SK-N-SH treated with all-trans-retinoic acid at 6 μM for 48 hours (cell line): Measurements from ENCODE around the gene AFAP1.

Experiments used
- ATAC-seq: fragments of 200-7000 bp; cut with Tn5 transposase; 3 replicates; pipeline ENCODE4 v1.9.1; 2020; ENCODE audit warnings: mild to moderate bottlenecking, moderate library complexity
- ARNTL ChIP-seq: fragments of 450-650 bp; formaldehyde crosslinking; IDR thresholded peaks from 2 replicates; pipeline ENCODE4 v1.5.0; 2020; ENCODE audit warnings: low read depth, mild to moderate bottlenecking, moderate library complexity, borderline replicate concordance
- CSDC2 ChIP-seq: fragments of 250-450 bp; sonication (Bioruptor Pico); IDR thresholded peaks from 2 replicates; pipeline ENCODE4 v1.5.0; 2020; ENCODE audit warnings: mild to moderate bottlenecking, moderate library complexity
- GLIS3 ChIP-seq: fragments of 250-450 bp; sonication (Bioruptor Pico); IDR thresholded peaks from 2 replicates; pipeline ENCODE4 v1.5.0; 2020; ENCODE audit warnings: mild to moderate bottlenecking, moderate library complexity
- ISL1 ChIP-seq: fragments of 250-450 bp; sonication (Bioruptor Pico); IDR thresholded peaks from 2 replicates; pipeline ENCODE4 v2.1.2; 2022; ENCODE audit warnings: mild to moderate bottlenecking, moderate library complexity
- OSR1 ChIP-seq: fragments of 250-450 bp; sonication (Bioruptor Pico); IDR thresholded peaks from 2 replicates; pipeline ENCODE4 v1.8.0; 2022; ENCODE audit warnings: moderate library complexity, mild to moderate bottlenecking, inconsistent platforms
- PPARA ChIP-seq: fragments of 250-450 bp; sonication (Bioruptor Pico); IDR thresholded peaks from 2 replicates; pipeline ENCODE4 v1.5.0; 2020; ENCODE audit warnings: mild to moderate bottlenecking, borderline replicate concordance
- RARB ChIP-seq: fragments of 250-450 bp; sonication (Bioruptor Pico); IDR thresholded peaks from 2 replicates; pipeline ENCODE4 v1.8.0; 2021; ENCODE audit warnings: mild to moderate bottlenecking, moderate library complexity
- SNAI2 ChIP-seq: fragments of 250-450 bp; sonication (Bioruptor Pico); IDR thresholded peaks from 2 replicates; pipeline ENCODE4 v1.5.0; 2020; ENCODE audit warnings: mild to moderate bottlenecking, moderate library complexity
- TCF4 ChIP-seq: fragments of 250-450 bp; sonication (Bioruptor Pico); IDR thresholded peaks from 2 replicates; pipeline ENCODE4 v1.8.0; 2021; ENCODE audit warnings: mild to moderate bottlenecking, moderate library complexity, borderline replicate concordance
- TOX ChIP-seq: fragments of 250-450 bp; sonication (Bioruptor Pico); IDR thresholded peaks from 2 replicates; pipeline ENCODE4 v1.8.0; 2021; ENCODE audit warnings: mild to moderate bottlenecking, moderate library complexity, borderline replicate concordance
- ZC3H10 ChIP-seq: fragments of 250-450 bp; sonication (Bioruptor Pico); IDR thresholded peaks from 2 replicates; pipeline ENCODE4 v1.5.1; 2021; ENCODE audit warnings: mild to moderate bottlenecking, moderate library complexity
- ZNF565 ChIP-seq: fragments of 450-650 bp; formaldehyde crosslinking; conservative IDR thresholded peaks from 2 replicates; pipeline ENCODE4 v1.5.0; 2020; ENCODE audit warnings: low read depth, mild to moderate bottlenecking, moderate library complexity
- ZNF70 ChIP-seq: fragments of 450-650 bp; formaldehyde crosslinking; IDR thresholded peaks from 2 replicates; pipeline ENCODE4 v1.5.0; 2020; ENCODE audit warnings: mild to moderate bottlenecking, moderate library complexity
- TF ChIP-seq, protein P1 (sequence below): fragments of 250-450 bp; sonication (Bioruptor Pico); IDR thresholded peaks from 2 replicates; pipeline ENCODE4 v1.5.0; 2020; ENCODE audit warnings: mild to moderate bottlenecking, moderate library complexity
- TF ChIP-seq, protein P2 (sequence below): fragments of 250-450 bp; sonication (Bioruptor Pico); IDR thresholded peaks from 2 replicates; pipeline ENCODE4 v1.5.1; 2020; ENCODE audit warnings: low read depth, mild to moderate bottlenecking, moderate library complexity
- TF ChIP-seq, protein P3 (sequence below): fragments of 250-450 bp; sonication (Bioruptor Pico); IDR thresholded peaks from 2 replicates; pipeline ENCODE4 v1.8.0; 2020; ENCODE audit warnings: mild to moderate bottlenecking, moderate library complexity, borderline replicate concordance
- TF ChIP-seq, protein P4 (sequence below): fragments of 250-450 bp; sonication (Bioruptor Pico); IDR thresholded peaks from 2 replicates; pipeline ENCODE4 v1.5.1; 2021; ENCODE audit warnings: mild to moderate bottlenecking, moderate library complexity
- TF ChIP-seq, protein P5 (sequence below): fragments of 250-450 bp; sonication (Bioruptor Pico); IDR thresholded peaks from 2 replicates; pipeline ENCODE4 v1.8.0; 2021; ENCODE audit warnings: low read depth, mild to moderate bottlenecking, moderate library complexity, borderline replicate concordance

AFAP1 gene

GRCh38 chr4:7912826-7913225, 26.8 kb downstream of the AFAP1 start:
- ATAC-seq, result no peak
- TF ChIP-seq GLIS3 (no peak), ISL1 (CRISPR knock-in tag) (no peak), ZNF70 (CRISPR knock-in tag) (no peak)
- TF ChIP-seq, protein P1, sequence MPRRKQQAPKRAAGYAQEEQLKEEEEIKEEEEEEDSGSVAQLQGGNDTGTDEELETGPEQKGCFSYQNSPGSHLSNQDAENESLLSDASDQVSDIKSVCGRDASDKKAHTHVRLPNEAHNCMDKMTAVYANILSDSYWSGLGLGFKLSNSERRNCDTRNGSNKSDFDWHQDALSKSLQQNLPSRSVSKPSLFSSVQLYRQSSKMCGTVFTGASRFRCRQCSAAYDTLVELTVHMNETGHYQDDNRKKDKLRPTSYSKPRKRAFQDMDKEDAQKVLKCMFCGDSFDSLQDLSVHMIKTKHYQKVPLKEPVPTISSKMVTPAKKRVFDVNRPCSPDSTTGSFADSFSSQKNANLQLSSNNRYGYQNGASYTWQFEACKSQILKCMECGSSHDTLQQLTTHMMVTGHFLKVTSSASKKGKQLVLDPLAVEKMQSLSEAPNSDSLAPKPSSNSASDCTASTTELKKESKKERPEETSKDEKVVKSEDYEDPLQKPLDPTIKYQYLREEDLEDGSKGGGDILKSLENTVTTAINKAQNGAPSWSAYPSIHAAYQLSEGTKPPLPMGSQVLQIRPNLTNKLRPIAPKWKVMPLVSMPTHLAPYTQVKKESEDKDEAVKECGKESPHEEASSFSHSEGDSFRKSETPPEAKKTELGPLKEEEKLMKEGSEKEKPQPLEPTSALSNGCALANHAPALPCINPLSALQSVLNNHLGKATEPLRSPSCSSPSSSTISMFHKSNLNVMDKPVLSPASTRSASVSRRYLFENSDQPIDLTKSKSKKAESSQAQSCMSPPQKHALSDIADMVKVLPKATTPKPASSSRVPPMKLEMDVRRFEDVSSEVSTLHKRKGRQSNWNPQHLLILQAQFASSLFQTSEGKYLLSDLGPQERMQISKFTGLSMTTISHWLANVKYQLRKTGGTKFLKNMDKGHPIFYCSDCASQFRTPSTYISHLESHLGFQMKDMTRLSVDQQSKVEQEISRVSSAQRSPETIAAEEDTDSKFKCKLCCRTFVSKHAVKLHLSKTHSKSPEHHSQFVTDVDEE, result no peak
- TF ChIP-seq, protein P2, sequence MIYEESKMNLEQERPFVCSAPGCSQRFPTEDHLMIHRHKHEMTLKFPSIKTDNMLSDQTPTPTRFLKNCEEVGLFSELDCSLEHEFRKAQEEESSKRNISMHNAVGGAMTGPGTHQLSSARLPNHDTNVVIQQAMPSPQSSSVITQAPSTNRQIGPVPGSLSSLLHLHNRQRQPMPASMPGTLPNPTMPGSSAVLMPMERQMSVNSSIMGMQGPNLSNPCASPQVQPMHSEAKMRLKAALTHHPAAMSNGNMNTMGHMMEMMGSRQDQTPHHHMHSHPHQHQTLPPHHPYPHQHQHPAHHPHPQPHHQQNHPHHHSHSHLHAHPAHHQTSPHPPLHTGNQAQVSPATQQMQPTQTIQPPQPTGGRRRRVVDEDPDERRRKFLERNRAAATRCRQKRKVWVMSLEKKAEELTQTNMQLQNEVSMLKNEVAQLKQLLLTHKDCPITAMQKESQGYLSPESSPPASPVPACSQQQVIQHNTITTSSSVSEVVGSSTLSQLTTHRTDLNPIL (CRISPR knock-in tag), result no peak
- TF ChIP-seq, protein P3, sequence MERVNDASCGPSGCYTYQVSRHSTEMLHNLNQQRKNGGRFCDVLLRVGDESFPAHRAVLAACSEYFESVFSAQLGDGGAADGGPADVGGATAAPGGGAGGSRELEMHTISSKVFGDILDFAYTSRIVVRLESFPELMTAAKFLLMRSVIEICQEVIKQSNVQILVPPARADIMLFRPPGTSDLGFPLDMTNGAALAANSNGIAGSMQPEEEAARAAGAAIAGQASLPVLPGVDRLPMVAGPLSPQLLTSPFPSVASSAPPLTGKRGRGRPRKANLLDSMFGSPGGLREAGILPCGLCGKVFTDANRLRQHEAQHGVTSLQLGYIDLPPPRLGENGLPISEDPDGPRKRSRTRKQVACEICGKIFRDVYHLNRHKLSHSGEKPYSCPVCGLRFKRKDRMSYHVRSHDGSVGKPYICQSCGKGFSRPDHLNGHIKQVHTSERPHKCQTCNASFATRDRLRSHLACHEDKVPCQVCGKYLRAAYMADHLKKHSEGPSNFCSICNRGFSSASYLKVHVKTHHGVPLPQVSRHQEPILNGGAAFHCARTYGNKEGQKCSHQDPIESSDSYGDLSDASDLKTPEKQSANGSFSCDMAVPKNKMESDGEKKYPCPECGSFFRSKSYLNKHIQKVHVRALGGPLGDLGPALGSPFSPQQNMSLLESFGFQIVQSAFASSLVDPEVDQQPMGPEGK (CRISPR knock-in tag), result no peak

GRCh38 chr4:7910952-7911578, 28.6 kb downstream of the AFAP1 start:
- 0 out of 2 replicates have a peak, but pooled peaks have one; percentile 4 for TF ChIP-seq SNAI2 (CRISPR knock-in tag)
- TF ChIP-seq, protein P2 (CRISPR knock-in tag), result peak; percentile 37; the same call in 1 of the 2 replicates
- no peak for TF ChIP-seq ARNTL
- ATAC-seq, result peak; percentile 64

DNA sequence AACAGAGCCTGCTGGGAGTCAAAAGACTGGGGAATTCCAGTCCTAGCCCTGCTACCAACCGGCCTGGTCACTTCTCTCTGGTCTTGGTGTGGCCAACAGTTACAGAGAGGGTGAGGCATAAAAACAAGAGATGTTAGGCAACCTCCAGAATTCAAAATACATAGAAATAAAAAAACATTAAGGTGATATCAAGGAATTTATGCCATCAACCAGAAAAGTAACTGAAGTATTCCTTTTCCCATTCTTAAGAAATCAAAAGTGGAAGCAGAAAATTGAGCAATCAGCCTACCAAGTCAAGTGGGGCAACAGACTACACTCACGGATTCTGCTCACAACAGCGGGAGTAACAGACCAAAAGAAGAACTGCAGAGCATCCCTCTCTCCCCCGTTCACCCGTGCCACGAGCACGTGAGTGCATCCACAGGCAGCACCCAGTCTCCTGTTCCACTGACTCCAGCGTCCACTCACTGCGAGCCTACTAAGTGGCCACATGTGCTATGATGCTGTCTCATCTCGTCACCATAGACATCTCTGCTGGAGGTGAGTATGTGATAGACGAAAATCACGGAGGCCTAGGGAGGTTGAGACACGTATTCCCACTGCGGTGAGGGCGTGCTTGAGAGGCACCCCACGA, 29.3 kb downstream of the AFAP1 start:
- ATAC-seq, result peak; percentile 33
- TF ChIP-seq TOX (CRISPR knock-in tag), result no peak
- TF ChIP-seq ARNTL, result no peak
- TF ChIP-seq ZNF565 (CRISPR knock-in tag), result no peak
- no peak for TF ChIP-seq OSR1
- no peak for TF ChIP-seq RARB
- TF ChIP-seq, protein P3 (CRISPR knock-in tag), result no peak
- TF ChIP-seq, protein P4, sequence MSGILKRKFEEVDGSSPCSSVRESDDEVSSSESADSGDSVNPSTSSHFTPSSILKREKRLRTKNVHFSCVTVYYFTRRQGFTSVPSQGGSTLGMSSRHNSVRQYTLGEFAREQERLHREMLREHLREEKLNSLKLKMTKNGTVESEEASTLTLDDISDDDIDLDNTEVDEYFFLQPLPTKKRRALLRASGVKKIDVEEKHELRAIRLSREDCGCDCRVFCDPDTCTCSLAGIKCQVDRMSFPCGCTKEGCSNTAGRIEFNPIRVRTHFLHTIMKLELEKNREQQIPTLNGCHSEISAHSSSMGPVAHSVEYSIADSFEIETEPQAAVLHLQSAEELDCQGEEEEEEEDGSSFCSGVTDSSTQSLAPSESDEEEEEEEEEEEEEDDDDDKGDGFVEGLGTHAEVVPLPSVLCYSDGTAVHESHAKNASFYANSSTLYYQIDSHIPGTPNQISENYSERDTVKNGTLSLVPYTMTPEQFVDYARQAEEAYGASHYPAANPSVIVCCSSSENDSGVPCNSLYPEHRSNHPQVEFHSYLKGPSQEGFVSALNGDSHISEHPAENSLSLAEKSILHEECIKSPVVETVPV (CRISPR knock-in tag), result no peak
- no peak for TF ChIP-seq TCF4 (CRISPR knock-in tag)
- TF ChIP-seq, protein P2 (CRISPR knock-in tag), result no peak
- TF ChIP-seq, protein P1, result no peak
- TF ChIP-seq ISL1 (CRISPR knock-in tag), result no peak
- no peak for TF ChIP-seq CSDC2
- TF ChIP-seq PPARA, result no peak
- TF ChIP-seq, protein P5, sequence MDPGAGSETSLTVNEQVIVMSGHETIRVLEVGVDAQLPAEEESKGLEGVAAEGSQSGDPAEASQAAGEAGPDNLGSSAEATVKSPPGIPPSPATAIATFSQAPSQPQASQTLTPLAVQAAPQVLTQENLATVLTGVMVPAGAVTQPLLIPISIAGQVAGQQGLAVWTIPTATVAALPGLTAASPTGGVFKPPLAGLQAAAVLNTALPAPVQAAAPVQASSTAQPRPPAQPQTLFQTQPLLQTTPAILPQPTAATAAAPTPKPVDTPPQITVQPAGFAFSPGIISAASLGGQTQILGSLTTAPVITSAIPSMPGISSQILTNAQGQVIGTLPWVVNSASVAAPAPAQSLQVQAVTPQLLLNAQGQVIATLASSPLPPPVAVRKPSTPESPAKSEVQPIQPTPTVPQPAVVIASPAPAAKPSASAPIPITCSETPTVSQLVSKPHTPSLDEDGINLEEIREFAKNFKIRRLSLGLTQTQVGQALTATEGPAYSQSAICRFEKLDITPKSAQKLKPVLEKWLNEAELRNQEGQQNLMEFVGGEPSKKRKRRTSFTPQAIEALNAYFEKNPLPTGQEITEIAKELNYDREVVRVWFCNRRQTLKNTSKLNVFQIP, result no peak
- TF ChIP-seq SNAI2 (CRISPR knock-in tag), result no peak
- TF ChIP-seq ZC3H10, result no peak
